ENCODE measurements around the gene BCL7B.
"Not testable (repeated sequence)": the region's sequence is repeated elsewhere in the genome, so short reads cannot be mapped to it uniquely, and the experiment has no call there.

BCL7B gene

DNA sequence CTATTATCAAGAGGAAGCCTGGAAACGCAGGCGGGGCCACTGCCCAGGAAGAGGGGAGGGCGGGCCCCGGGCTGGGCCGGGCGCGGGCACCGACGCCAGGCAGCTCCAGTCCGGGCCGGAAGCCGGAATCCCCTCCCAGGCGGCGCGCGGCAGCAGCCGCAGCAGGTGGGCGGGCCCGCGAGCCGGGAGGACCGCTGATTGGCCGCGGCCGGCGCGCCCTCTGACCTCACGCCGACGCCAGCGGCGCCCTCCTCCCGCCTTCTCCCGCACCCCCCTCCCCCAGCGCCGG lies 438 bp downstream of the BCL7B start:
- peak; percentile 92 for DNase-seq (ENCODE audit: low read depth)
- H3K4me3 ChIP-seq (ENCODE audit: low read length): peak overlapping the region; percentile 88
- TF ChIP-seq, protein P1, sequence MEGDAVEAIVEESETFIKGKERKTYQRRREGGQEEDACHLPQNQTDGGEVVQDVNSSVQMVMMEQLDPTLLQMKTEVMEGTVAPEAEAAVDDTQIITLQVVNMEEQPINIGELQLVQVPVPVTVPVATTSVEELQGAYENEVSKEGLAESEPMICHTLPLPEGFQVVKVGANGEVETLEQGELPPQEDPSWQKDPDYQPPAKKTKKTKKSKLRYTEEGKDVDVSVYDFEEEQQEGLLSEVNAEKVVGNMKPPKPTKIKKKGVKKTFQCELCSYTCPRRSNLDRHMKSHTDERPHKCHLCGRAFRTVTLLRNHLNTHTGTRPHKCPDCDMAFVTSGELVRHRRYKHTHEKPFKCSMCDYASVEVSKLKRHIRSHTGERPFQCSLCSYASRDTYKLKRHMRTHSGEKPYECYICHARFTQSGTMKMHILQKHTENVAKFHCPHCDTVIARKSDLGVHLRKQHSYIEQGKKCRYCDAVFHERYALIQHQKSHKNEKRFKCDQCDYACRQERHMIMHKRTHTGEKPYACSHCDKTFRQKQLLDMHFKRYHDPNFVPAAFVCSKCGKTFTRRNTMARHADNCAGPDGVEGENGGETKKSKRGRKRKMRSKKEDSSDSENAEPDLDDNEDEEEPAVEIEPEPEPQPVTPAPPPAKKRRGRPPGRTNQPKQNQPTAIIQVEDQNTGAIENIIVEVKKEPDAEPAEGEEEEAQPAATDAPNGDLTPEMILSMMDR (conservative IDR thresholded peaks at IDR 0.05; ENCODE audit: low read length): no peak

DNA sequence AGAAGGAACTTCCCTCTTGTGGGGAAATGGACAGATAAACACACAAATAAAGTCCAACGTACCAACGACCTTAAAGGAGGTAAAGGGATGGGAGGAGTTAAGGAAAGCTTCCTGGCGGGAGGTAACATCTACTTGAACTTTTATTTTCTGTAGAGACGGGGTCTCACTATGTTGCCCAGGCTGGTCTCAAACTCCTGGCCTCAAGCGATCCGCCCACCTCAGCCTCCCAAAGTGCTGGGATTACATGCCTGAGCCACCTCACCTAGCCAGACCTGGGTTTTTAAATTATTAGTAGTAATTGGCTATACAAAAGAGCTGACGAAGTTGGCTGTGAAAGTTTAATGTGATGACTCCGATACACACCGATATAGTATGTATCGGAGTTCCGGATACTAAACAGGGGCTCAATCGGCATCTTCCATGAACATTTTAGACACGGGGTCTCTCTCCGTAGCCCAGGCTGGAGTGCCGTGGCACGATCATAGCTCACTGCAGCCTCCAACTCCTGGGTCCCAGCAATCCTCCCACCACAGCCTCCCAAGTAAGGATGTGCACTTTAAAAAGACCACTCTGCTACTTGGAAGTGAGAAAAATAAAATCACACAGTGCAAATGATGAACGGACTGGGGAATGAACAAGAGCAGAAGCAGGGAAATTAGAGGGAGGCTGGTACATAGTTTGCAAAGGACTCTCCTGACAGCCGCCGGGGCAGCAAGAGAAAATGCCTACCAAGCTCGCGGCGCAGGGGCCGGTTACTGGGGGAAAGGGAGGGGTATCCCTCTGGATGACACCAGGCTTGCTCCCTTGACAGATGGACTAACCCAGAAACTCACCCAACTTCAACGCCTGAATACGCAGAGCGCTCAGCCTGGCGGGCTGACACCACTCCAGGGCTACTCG lies 1.0 kb downstream of the BCL7B start:
- H3K4me3 ChIP-seq (ENCODE audit: low read length): peak overlapping the region; percentile 88
- DNase-seq (ENCODE audit: low read depth): no peak
- TF ChIP-seq, protein P1 (conservative IDR thresholded peaks at IDR 0.05; ENCODE audit: low read length): no peak

DNA sequence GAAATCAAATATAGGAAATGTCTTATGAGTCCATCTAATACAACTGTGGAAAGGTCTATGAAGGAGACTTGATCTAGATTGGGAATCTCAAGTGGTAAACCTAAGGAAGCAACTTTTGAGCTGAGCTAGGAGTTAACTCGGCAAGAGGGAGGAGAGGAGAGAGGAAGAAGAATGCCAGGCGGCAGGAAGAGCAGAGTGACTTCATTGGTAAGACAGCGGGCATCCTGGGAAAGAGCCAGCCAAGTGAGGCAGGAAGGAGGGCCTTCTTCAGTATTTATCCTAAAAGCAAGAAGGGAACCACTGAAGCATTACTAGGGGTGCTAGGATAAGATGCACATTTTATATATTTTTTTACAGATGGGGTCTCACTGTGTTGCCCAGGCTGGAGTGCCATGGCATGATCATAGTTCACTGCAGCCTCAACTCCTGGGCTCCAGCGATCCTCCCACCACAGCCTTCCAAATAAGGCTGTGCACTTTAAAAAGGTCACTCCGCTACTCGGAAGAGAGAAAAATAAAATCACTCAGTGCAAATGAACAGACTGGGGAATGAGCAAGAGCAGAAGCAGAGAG lies 2.0 kb downstream of the BCL7B start:
- TF ChIP-seq, protein P1 (conservative IDR thresholded peaks at IDR 0.05; ENCODE audit: low read length): no peak
- H3K4me3 ChIP-seq (ENCODE audit: low read length): peak overlapping the region; percentile 88
- DNase-seq (ENCODE audit: low read depth): peak; percentile 61

DNA sequence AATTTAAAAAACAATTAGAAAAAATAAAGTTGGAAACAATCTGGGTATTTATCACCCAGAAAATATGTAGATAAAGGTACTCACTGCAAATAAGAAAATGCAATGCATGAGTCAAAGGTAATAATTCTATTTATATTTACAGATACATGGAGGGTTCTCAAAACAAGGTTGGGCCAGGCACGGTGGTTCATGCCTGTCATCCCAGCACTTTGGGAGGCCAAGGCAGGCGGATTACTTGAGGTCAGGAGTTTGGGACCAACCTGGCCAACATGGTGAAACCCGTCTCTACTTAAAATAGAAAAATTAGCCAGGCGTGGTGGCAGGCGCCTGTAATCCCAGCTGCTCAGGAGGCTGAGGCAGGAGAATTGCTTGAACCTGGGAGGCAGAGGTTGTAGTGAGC lies 7.4 kb downstream of the BCL7B start:
- not testable (repeated sequence) for H3K4me3 ChIP-seq (ENCODE audit: low read length); DNase-seq (ENCODE audit: low read depth)

GRCh38 chr7:73549176-73549575 lies 8.3 kb downstream of the BCL7B start:
- DNase-seq (ENCODE audit: low read depth): no peak
- H3K4me3 ChIP-seq (ENCODE audit: low read length): no peak overlapping the region
- TF ChIP-seq, protein P1 (conservative IDR thresholded peaks at IDR 0.05; ENCODE audit: low read length): no peak

- H3K4me3 ChIP-seq (ENCODE audit: low read length): no peak overlapping the region
- no peak for DNase-seq (ENCODE audit: low read depth)
- TF ChIP-seq, protein P1 (conservative IDR thresholded peaks at IDR 0.05; ENCODE audit: low read length): no peak
These were observed 9.6 kb downstream of the BCL7B start for GRCh38 chr7:73547841-73548240.

DNA sequence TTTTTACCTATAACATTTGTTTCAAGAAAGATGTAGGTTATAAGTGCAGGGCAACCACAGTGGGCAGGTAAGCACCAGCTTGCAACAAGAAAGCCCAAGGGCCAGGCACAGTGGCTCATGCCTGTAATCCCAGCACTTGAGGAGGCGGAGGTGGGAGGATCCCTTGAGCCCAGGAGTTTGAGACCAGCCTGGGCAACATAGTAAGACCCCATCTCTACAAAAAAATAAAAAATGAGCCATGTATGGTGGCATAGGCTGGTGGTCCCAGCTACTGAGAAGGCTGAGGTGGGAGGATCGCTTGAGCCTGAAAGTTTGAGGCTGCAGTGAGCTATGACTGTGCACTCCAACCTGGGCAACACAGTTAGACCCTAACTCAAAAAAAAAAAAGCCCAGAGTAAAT lies 12.8 kb downstream of the BCL7B start:
- DNase-seq (ENCODE audit: low read depth): no peak
- TF ChIP-seq, protein P1 (conservative IDR thresholded peaks at IDR 0.05; ENCODE audit: low read length): no peak
- H3K4me3 ChIP-seq (ENCODE audit: low read length): no peak overlapping the region

Measured in AG10803 (cell line).